Choroid plexus epithelial cell (primary cell): ENCODE results near the gene RHOJ.

Experiments used
- DNase-seq: peaks from one replicate; pipeline ENCODE4 v3.0.0-alpha.2; 2010; ENCODE audit warnings: low read depth
- H3K4me3 ChIP-seq: 2 replicates; pipeline ENCODE4 v1.5.1; 2011; ENCODE audit warnings: low read depth, mild to moderate bottlenecking, control low read depth, low read length, moderate library complexity
- TF ChIP-seq, protein P1 (sequence below): conservative IDR thresholded peaks from 2 replicates; pipeline ENCODE4 v1.5.1; 2011; ENCODE audit warnings: low read depth, mild to moderate bottlenecking, control low read depth, inconsistent platforms, low read length, moderate library complexity

The RHOJ gene

DNA sequence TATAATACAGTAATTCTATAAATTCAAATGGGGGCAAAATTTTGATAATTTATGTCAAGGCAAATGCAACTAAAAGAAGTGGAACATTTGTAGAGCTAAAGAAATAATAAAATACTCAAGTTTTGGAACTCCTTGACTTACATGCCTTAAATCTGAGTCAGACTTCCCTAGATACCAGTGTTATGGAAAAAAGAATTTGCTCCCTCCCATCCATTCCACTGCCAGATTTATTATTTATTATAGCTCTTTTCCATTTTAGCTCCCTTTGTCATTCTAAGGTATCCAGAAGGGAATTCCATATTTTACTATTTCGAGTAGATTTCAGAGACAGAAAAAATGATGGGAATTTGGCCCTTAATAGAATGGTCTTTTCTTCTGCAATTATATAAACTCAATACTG is 44.0 kb downstream of the RHOJ start:
- peak; percentile 55 for DNase-seq
- TF ChIP-seq, protein P1, sequence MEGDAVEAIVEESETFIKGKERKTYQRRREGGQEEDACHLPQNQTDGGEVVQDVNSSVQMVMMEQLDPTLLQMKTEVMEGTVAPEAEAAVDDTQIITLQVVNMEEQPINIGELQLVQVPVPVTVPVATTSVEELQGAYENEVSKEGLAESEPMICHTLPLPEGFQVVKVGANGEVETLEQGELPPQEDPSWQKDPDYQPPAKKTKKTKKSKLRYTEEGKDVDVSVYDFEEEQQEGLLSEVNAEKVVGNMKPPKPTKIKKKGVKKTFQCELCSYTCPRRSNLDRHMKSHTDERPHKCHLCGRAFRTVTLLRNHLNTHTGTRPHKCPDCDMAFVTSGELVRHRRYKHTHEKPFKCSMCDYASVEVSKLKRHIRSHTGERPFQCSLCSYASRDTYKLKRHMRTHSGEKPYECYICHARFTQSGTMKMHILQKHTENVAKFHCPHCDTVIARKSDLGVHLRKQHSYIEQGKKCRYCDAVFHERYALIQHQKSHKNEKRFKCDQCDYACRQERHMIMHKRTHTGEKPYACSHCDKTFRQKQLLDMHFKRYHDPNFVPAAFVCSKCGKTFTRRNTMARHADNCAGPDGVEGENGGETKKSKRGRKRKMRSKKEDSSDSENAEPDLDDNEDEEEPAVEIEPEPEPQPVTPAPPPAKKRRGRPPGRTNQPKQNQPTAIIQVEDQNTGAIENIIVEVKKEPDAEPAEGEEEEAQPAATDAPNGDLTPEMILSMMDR = no peak

DNA sequence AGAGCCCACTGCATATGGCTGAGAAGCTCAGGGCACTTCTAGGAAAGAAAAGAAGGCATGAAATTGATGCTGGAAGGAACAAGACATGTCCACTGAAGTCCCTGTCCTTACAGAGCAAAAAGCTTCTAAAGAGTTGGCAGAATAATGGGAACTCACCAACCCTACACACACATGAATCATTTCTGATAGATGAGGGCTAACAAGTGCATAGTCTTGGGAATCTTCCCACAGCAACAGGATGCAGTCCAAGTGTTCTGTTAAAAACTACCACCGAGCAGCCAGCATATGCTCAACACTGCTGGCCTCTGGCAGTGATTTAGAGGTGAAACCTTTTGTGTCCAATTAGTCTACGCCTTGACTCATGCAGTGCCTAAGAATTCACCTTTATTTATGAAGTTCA is 44.8 kb downstream of the RHOJ start:
- H3K4me3 ChIP-seq = no peak overlapping the region
- TF ChIP-seq, protein P1 = no peak

More for the DNA sequence above, 44.0 kb downstream of the RHOJ start:
- no peak overlapping the region for H3K4me3 ChIP-seq

DNA sequence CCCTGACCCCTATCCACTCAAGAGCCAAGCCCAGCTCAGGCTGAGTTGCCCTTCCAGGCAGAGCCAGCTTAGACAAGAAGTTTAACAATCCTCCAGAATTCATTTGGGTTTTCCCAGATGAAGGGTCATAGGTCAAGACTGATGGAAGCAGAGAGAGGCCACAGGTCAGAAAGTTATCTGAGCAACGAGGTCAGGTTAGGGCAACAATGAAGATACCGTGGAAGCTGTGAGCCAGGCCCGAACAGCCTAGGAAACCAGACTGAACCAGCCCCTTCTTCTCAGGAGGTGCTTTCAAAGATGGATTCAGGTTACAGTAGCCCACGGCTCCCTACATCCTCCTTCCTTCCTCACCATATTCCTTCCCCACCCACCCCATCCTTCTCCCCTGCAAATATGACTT is 53.1 kb downstream of the RHOJ start:
- no peak overlapping the region for H3K4me3 ChIP-seq
- TF ChIP-seq, protein P1 = no peak
- DNase-seq = no peak

More for the DNA sequence above, 44.8 kb downstream of the RHOJ start:
- peak; percentile 13 for DNase-seq

DNA sequence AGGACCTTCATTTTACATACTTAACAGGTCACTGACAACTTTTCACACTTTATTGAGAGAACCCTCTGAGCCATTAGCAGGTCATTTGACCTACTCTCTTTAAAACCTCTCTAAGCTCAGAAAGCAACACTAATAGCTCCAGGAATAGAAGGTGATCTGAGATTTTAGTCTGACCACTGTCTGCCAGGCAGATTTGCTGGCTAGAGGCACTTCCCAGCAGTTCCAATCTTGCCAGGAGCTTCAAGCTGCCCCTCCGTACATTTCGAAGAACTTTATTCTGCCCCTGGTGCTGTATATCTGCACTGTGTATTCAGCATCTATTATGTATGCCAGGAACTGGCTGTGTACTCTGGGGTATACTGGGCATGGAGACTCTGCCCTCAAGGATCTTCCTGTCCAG is 58.2 kb downstream of the RHOJ start:
- no peak for DNase-seq
- TF ChIP-seq, protein P1 = no peak
- H3K4me3 ChIP-seq = no peak overlapping the region

DNA sequence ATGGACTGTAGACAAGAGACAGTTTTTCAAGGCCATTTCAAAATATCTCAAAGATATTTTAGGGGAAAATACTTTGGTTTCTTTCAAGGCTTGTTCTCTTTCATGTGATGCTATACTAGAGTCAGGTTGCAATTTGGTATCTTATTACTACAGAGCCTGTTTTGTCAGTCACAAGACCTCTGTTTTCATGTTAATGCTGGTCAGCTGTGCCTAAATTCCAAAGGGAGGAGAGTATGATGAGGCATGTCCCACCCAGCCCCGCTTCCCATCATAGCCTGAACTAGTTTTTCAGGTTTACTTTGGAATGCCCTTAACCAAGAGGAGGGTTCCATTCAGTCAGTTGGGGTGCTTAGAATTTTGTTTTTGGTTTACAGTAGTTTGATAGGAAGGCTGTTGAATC is 61.9 kb downstream of the RHOJ start:
- TF ChIP-seq, protein P1 = no peak

DNA sequence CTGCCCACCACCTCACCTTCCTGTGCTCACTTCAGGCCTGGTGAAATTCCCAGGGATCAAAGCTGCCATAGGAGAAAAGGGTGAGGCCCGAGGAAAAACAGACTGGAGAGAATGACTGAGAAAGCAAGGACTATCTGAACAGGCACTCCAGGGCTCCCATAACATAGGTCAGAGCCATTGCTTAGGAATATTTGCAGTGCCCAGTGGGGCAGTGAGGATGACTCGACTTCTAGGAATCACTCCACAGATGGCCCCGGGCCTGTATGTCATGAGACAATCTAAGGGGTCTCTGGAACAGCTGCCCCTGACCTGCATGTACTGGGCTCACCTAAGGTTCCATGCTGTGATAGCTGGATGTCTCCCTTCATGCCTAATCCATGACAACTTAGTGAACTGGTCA is 62.9 kb downstream of the RHOJ start:
- TF ChIP-seq, protein P1 = no peak
- no peak overlapping the region for H3K4me3 ChIP-seq
- no peak for DNase-seq

More for the DNA sequence above, 61.9 kb downstream of the RHOJ start:
- H3K4me3 ChIP-seq = no peak overlapping the region
- peak; percentile 44 for DNase-seq

DNA sequence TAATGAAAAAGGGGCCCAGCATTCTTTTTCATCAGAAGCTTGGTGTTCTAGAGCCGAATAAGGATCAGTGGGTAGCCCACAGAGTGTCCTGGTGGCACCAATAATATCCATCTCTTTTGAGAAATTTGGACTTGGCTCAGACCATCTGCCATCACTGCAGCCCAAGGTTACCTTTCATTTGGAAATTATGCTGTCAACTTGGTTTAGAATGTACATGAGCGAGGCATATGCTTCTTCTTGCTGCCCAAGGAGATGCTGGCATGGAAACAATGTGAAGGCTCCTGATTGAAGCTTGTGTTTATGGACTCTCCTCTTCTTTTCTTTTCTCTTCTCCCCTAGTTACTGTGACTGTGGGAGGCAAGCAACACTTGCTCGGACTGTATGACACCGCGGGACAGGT is 64.5 kb downstream of the RHOJ start:
- no peak for DNase-seq
- TF ChIP-seq, protein P1 = no peak
- no peak overlapping the region for H3K4me3 ChIP-seq
